ENCODE measurements around the gene GALNT10. TPM values are rescaled to one million over a fixed set of nuclear protein-coding genes. Genes with fewer than 3 reads are reported as not detected.

GALNT10 gene
- total RNA-seq, 1 experiment from 2014 or later = 23.4 TPM

DNA sequence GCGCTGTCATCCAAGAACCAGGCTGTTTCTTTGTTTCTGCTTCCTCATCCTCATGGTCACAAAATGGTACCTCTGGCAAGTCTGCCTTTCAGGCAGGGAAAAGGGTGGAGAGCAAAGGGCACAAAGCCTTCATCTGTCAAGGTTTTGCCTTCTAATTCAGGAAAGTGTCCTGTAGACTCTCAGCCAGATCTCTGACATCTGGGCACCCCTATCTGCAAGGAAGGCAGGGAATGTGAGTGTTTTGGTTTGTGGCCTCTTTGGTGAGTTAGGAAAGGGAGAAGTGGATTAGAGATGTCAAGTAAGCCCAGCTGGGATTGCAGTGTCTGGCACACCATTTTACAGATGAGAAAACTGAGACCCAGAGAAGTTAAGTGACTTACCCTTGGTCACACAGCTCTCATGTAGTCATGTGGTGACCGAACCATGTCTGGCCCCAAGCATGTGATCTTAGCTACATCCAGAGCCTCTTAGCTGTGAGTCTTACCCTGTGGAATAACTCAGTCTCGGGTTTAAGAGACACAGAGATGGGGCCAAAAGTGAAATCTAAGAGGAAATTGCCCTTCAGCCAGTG lies 139.6 kb downstream of the GALNT10 start:
- no peak overlapping the region for H3K27ac Mint-ChIP-seq (ENCODE audit: unreplicated experiment)
- no peaks in the 10 kb centered on the region for H3K36me3 ChIP-seq (ENCODE audit: control insufficient read depth, insufficient read depth, low read length)
- H3K4me1 ChIP-seq = no peaks in the 10 kb centered on the region
- TF ChIP-seq, protein P1, sequence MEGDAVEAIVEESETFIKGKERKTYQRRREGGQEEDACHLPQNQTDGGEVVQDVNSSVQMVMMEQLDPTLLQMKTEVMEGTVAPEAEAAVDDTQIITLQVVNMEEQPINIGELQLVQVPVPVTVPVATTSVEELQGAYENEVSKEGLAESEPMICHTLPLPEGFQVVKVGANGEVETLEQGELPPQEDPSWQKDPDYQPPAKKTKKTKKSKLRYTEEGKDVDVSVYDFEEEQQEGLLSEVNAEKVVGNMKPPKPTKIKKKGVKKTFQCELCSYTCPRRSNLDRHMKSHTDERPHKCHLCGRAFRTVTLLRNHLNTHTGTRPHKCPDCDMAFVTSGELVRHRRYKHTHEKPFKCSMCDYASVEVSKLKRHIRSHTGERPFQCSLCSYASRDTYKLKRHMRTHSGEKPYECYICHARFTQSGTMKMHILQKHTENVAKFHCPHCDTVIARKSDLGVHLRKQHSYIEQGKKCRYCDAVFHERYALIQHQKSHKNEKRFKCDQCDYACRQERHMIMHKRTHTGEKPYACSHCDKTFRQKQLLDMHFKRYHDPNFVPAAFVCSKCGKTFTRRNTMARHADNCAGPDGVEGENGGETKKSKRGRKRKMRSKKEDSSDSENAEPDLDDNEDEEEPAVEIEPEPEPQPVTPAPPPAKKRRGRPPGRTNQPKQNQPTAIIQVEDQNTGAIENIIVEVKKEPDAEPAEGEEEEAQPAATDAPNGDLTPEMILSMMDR (IDR thresholded peaks at IDR 0.05; ENCODE audit: insufficient read depth in 1 of 2, low read depth in 1 of 2, low read length in 1 of 2, severe bottlenecking in 1 of 2, unreplicated experiment in 1 of 2) = no peak
- DNase-seq = no peak
- H3K4me3 ChIP-seq (ENCODE audit: low read depth, low read length) = no peak overlapping the region
- no peak overlapping the region for H3K4me3 Mint-ChIP-seq (ENCODE audit: unreplicated experiment)
- no peaks in the 10 kb centered on the region for H3K9me3 ChIP-seq
- peaks cover 8% of the 10 kb centered on the region for H3K36me3 Mint-ChIP-seq (ENCODE audit: insufficient read depth, unreplicated experiment)
- BruUV-seq (replicated peaks) = no TSS peak
- intact Hi-C loops (cut with micrococcal nuclease; ENCODE audit: unreplicated experiment) = no loop called here
- ChIA-PET POLR2A (no interaction called here), CTCF (no interaction called here)
- H3K27me3 Mint-ChIP-seq (ENCODE audit: insufficient read depth, unreplicated experiment) = no peaks in the 10 kb centered on the region
- no peaks in the 10 kb centered on the region for H3K9me3 Mint-ChIP-seq (ENCODE audit: unreplicated experiment)
- no peaks in the 10 kb centered on the region for H3K27me3 ChIP-seq (replicated peaks; ENCODE audit: control insufficient read depth, insufficient read depth, low read length)
- no peaks in the 10 kb centered on the region for H3K4me1 Mint-ChIP-seq (ENCODE audit: low read depth, unreplicated experiment)

GRCh38 chr5:154331232-154331631 lies 140.7 kb downstream of the GALNT10 start:
- Mint-ChIP-seq H3K27ac (ENCODE audit: unreplicated experiment) (no peak overlapping the region), H3K9me3 (ENCODE audit: unreplicated experiment) (no peaks in the 10 kb centered on the region), H3K4me3 (ENCODE audit: unreplicated experiment) (no peak overlapping the region), H3K4me1 (ENCODE audit: low read depth, unreplicated experiment) (no peaks in the 10 kb centered on the region), H3K36me3 (ENCODE audit: insufficient read depth, unreplicated experiment) (peaks cover 8% of the 10 kb centered on the region), H3K27me3 (ENCODE audit: insufficient read depth, unreplicated experiment) (no peaks in the 10 kb centered on the region)
- TF ChIP-seq, protein P1 (IDR thresholded peaks at IDR 0.05; ENCODE audit: insufficient read depth in 1 of 2, low read depth in 1 of 2, low read length in 1 of 2, severe bottlenecking in 1 of 2, unreplicated experiment in 1 of 2) = no peak
- ChIA-PET POLR2A (no interaction called here), CTCF (no interaction called here)
- no peaks in the 10 kb centered on the region for H3K4me1 ChIP-seq
- no TSS peak for BruUV-seq (replicated peaks)
- no peaks in the 10 kb centered on the region for H3K27me3 ChIP-seq (replicated peaks; ENCODE audit: control insufficient read depth, insufficient read depth, low read length)
- DNase-seq = no peak
- H3K36me3 ChIP-seq (ENCODE audit: control insufficient read depth, insufficient read depth, low read length) = no peaks in the 10 kb centered on the region
- H3K9me3 ChIP-seq = no peaks in the 10 kb centered on the region
- no peak overlapping the region for H3K4me3 ChIP-seq (ENCODE audit: low read depth, low read length)
- intact Hi-C loops (cut with micrococcal nuclease; ENCODE audit: unreplicated experiment) = no loop called here

- Histone ChIP-seq H3K4me3 (ENCODE audit: low read depth, low read length) (no peak overlapping the region), H3K27me3 (replicated peaks; ENCODE audit: control insufficient read depth, insufficient read depth, low read length) (no peaks in the 10 kb centered on the region), H3K36me3 (ENCODE audit: control insufficient read depth, insufficient read depth, low read length) (no peaks in the 10 kb centered on the region), H3K4me1 (no peaks in the 10 kb centered on the region), H3K9me3 (no peaks in the 10 kb centered on the region)
- TF ChIP-seq, protein P1 (IDR thresholded peaks at IDR 0.05; ENCODE audit: insufficient read depth in 1 of 2, low read depth in 1 of 2, low read length in 1 of 2, severe bottlenecking in 1 of 2, unreplicated experiment in 1 of 2) = peak in 1 of 2 experiments; percentile 18
- BruUV-seq (replicated peaks) = no TSS peak
- H3K36me3 Mint-ChIP-seq (ENCODE audit: insufficient read depth, unreplicated experiment) = peaks cover 8% of the 10 kb centered on the region
- no peaks in the 10 kb centered on the region for H3K27me3 Mint-ChIP-seq (ENCODE audit: insufficient read depth, unreplicated experiment)
- H3K27ac Mint-ChIP-seq (ENCODE audit: unreplicated experiment) = no peak overlapping the region
- DNase-seq = peak in 1 of 2 experiments; percentile 8
- intact Hi-C loops (cut with micrococcal nuclease; ENCODE audit: unreplicated experiment) = no loop called here
- H3K4me1 Mint-ChIP-seq (ENCODE audit: low read depth, unreplicated experiment) = no peaks in the 10 kb centered on the region
- H3K4me3 Mint-ChIP-seq (ENCODE audit: unreplicated experiment) = no peak overlapping the region
- CTCF ChIA-PET = interaction anchor here (0.8 kb wide), 1 partner anchor 135 kb away, joined by 3 read pairs; no protein-coding TSS in a partner anchor
- H3K9me3 Mint-ChIP-seq (ENCODE audit: unreplicated experiment) = no peaks in the 10 kb centered on the region
- POLR2A ChIA-PET = no interaction called here
Observed at GRCh38 chr5:154331924-154332323, 141.4 kb downstream of the GALNT10 start.
